PC-9 (cell line): ENCODE data around the gene GMPPA.

Source experiments
- EZH2 ChIP-seq: fragments of 200-600 bp; sonication (generic); IDR thresholded peaks from 2 replicates; pipeline ENCODE4 v1.8.0; 2017; ENCODE audit warnings: antibody characterized with exemption, low read depth
- TF ChIP-seq, protein P1 (sequence below): fragments of 200-600 bp; sonication (generic); conservative IDR thresholded peaks from 2 replicates; pipeline ENCODE4 v1.6.1; 2017; ENCODE audit warnings: mixed run types, antibody characterized with exemption, mild to moderate bottlenecking, moderate library complexity

DNA sequence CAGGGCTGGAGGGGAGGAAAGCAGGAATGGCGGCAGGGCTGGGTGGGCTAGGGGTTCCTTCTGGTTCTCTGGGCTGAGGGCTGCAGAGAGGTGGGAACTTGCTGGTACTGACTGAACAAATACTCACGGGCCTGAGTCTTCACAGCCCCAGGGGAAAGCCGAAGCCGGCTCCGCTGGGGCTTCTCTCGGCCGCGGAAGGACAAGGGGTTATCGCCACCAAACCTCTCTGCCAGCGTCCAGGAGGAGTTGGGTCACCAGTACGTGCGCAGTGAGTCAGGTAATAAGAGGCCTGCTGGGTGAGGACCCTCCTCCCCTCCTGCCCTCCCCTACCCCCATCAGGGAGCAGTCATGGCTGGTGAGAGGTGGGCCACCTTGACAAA lies 13.5 kb upstream of the GMPPA start:
- TF ChIP-seq, protein P1, sequence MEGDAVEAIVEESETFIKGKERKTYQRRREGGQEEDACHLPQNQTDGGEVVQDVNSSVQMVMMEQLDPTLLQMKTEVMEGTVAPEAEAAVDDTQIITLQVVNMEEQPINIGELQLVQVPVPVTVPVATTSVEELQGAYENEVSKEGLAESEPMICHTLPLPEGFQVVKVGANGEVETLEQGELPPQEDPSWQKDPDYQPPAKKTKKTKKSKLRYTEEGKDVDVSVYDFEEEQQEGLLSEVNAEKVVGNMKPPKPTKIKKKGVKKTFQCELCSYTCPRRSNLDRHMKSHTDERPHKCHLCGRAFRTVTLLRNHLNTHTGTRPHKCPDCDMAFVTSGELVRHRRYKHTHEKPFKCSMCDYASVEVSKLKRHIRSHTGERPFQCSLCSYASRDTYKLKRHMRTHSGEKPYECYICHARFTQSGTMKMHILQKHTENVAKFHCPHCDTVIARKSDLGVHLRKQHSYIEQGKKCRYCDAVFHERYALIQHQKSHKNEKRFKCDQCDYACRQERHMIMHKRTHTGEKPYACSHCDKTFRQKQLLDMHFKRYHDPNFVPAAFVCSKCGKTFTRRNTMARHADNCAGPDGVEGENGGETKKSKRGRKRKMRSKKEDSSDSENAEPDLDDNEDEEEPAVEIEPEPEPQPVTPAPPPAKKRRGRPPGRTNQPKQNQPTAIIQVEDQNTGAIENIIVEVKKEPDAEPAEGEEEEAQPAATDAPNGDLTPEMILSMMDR: no peak
- TF ChIP-seq EZH2: no peak
